Kidney (tissue), 14 donors: ENCODE data around the gene GXYLT1. TPM values are rescaled to one million over a fixed set of nuclear protein-coding genes. Genes with fewer than 3 reads are reported as not detected.

Source experiments
- DNase-seq, 5 donors: peaks; one replicate each; pipeline ENCODE4 v3.0.0-alpha.2; 2013 to 2020
- FAIRE-seq: peaks from 2 replicates; lab custom pipeline; 2012; peaks lifted over from hg19 to GRCh38; lab: Jason Lieb, UNC
- H3K27ac ChIP-seq, 2 donors: one replicate each; pipeline ENCODE4 v1.7.0; 2013; ENCODE audit warnings: low read depth in 2 of 2, low read length in 2 of 2, inconsistent platforms in 1 of 2
- H3K27me3 ChIP-seq: one replicate; pipeline ENCODE4 v1.7.1; 2013; ENCODE audit warnings: low read length, inconsistent platforms; ENCODE audit not compliant: control insufficient read depth, insufficient read depth
- H3K36me3 ChIP-seq, 3 donors: one replicate each; pipeline versions ENCODE4 v1.7.0 to v1.7.1; 2013; ENCODE audit warnings: low read length in 3 of 3, control low read depth in 1 of 3, inconsistent platforms in 1 of 3; ENCODE audit not compliant: insufficient read depth in 3 of 3, control insufficient read depth in 2 of 3
- H3K4me1 ChIP-seq, 3 donors: one replicate each; pipeline versions ENCODE4 v1.7.0 to v1.7.1; 2013; ENCODE audit warnings: low read length in 3 of 3, inconsistent platforms in 1 of 3, low read depth in 1 of 3; ENCODE audit not compliant: control insufficient read depth in 2 of 3, insufficient read depth in 2 of 3
- H3K4me3 ChIP-seq, 3 donors: one replicate each; pipeline versions ENCODE4 v1.7.0 to v1.8.1; 2013; ENCODE audit warnings: low read length in 3 of 3, control low read depth in 1 of 3, inconsistent platforms in 1 of 3
- H3K9ac ChIP-seq, 3 donors: one replicate each; pipeline versions ENCODE4 v1.7.0 to v1.7.1; 2013; ENCODE audit warnings: low read length in 3 of 3, control low read depth in 1 of 3, inconsistent platforms in 1 of 3
- H3K9me3 ChIP-seq, 3 donors: one replicate each; pipeline versions ENCODE4 v1.7.0 to v1.7.1; 2013; ENCODE audit warnings: low read length in 3 of 3, control low read depth in 1 of 3, inconsistent platforms in 1 of 3; ENCODE audit not compliant: control insufficient read depth in 2 of 3, insufficient read depth in 1 of 3
- CTCF ChIP-seq: IDR thresholded peaks from 3 replicates; pipeline ENCODE4 v1.5.1; 2012; ENCODE audit warnings: mild to moderate bottlenecking, moderate library complexity, borderline replicate concordance; ENCODE audit not compliant: insufficient read depth; ENCODE audit errors: extremely low read depth
- intact Hi-C: fragments of 100-400 bp; cut with DNase I; formaldehyde crosslinking; loops from one replicate; pipeline ENCODE4 v1.11.1; 2022
- polyA plus RNA-seq: library from polyadenylated mRNA; stranded (reverse); fragments of 350-450 nt; fragmentation: Illumina TruSeq; extraction: RNeasy Lipid Tissue Mini Kit (QIAGEN cat#74804); gene quantifications from one replicate; pipeline ENCODE4 v1.2.3, GENCODE V29; 2014; ENCODE audit warnings: low read depth, low replicate concordance; ENCODE audit not compliant: insufficient read depth
- total RNA-seq: library from RNA; stranded (reverse); fragmentation: NEBNext Ultra II Directional; extraction: Animal tissue kit (Norgen Biotek cat#: 25700); gene quantifications from one replicate; pipeline ENCODE4 v1.2.1, GENCODE V29; 2021
- donor health status: control.
- donor health status: control.
- donor health status: control.
- donor health status: control.
- donor health status: control.
- donor health status: DM: yes; HTN: yes; CAD: no.
- donor health status: Normal renal cell carcinoma (clear cell type).

GXYLT1 gene
- total and polyA plus RNA-seq, 2 donors from 2014 or later, result 3.2 to 13.4 TPM

GRCh38 chr12:42141981-42142606 lies 2.6 kb downstream of the GXYLT1 start:
- TF ChIP-seq CTCF, result no peak
- no peaks in the 10 kb centered on the region for H3K9me3 ChIP-seq
- intact Hi-C loops, result no loop called here
- H3K27ac ChIP-seq, result no peak overlapping the region
- FAIRE-seq (no peak), DNase-seq (no peak)
- peaks cover 2 to 10% (median 5%) of the 10 kb centered on the region in 3 donors for H3K4me1 ChIP-seq
- H3K27me3 ChIP-seq, result no peaks in the 10 kb centered on the region
- no peak overlapping the region for H3K9ac ChIP-seq
- no peaks in the 10 kb centered on the region for H3K36me3 ChIP-seq
- H3K4me3 ChIP-seq, result no peak overlapping the region

GRCh38 chr12:42140901-42141300 lies 3.8 kb downstream of the GXYLT1 start:
- Histone ChIP-seq H3K9ac (no peak overlapping the region), H3K27ac (no peak overlapping the region), H3K4me1 (peaks cover 2 to 10% (median 5%) of the 10 kb centered on the region in 3 donors), H3K4me3 (no peak overlapping the region), H3K9me3 (no peaks in the 10 kb centered on the region), H3K36me3 (no peaks in the 10 kb centered on the region), H3K27me3 (no peaks in the 10 kb centered on the region)
- intact Hi-C loops, result no loop called here
- no peak for FAIRE-seq
- TF ChIP-seq CTCF, result no peak
- DNase-seq, result peak in 3 of 5 donors; percentile 17 to 54 (median 29)

- Histone ChIP-seq H3K27me3 (no peaks in the 10 kb centered on the region), H3K27ac (no peak overlapping the region), H3K9ac (no peak overlapping the region), H3K4me3 (no peak overlapping the region), H3K36me3 (no peaks in the 10 kb centered on the region), H3K9me3 (no peaks in the 10 kb centered on the region), H3K4me1 (peaks cover 0 to 7% (median 0%) of the 10 kb centered on the region in 3 donors)
- FAIRE-seq (no peak), DNase-seq (no peak)
- intact Hi-C loops, result no loop called here
- TF ChIP-seq CTCF, result no peak
Measured at GRCh38 chr12:42135259-42135814, 9.3 kb downstream of the GXYLT1 start.
